NB4 (cell line): ENCODE measurements around the gene PLP2.

Experiments
- POLR2A ChIP-seq: IDR thresholded peaks from 2 replicates; pipeline ENCODE4 v1.6.1; 2011; ENCODE audit warnings: mild to moderate bottlenecking; ENCODE audit not compliant: insufficient read length; ENCODE audit errors: extremely low read depth
- TF ChIP-seq, protein P1 (sequence below): IDR thresholded peaks from one replicate; pipeline ENCODE4 v1.5.1; 2012; ENCODE audit warnings: low read depth, low read length

DNA sequence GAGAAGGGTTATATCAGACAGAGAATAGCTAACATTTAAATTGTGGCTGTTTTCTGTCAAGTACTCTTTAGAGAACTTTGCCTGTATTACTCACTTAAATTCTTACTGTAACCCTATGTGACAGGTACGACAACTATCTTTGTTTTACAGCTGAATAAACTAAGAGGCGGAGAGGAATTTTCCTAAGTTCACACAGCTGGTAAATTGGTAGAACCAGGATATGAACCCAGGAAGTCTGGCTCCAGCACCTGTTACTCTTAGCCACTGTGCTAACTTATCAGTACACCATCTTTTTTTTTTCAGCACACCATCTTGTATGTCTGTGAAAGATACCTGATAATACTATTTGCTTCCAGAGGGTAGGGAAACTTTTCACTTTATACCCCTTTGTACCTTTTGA, 30.3 kb downstream of the PLP2 start:
- TF ChIP-seq, protein P1, sequence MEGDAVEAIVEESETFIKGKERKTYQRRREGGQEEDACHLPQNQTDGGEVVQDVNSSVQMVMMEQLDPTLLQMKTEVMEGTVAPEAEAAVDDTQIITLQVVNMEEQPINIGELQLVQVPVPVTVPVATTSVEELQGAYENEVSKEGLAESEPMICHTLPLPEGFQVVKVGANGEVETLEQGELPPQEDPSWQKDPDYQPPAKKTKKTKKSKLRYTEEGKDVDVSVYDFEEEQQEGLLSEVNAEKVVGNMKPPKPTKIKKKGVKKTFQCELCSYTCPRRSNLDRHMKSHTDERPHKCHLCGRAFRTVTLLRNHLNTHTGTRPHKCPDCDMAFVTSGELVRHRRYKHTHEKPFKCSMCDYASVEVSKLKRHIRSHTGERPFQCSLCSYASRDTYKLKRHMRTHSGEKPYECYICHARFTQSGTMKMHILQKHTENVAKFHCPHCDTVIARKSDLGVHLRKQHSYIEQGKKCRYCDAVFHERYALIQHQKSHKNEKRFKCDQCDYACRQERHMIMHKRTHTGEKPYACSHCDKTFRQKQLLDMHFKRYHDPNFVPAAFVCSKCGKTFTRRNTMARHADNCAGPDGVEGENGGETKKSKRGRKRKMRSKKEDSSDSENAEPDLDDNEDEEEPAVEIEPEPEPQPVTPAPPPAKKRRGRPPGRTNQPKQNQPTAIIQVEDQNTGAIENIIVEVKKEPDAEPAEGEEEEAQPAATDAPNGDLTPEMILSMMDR = no peak
- no peak for TF ChIP-seq POLR2A
